HCT116 (cell line): ENCODE results near the gene ELF5. TPM values are rescaled to one million over a fixed set of nuclear protein-coding genes. Genes with fewer than 3 reads are reported as not detected.
A peak's percentile ranks its signal among the peaks of the same experiment; 100 is the strongest.

Source experiments
- ATAC-seq: fragments of 200-7000 bp; cut with Tn5 transposase; 2 replicates; pipeline ENCODE4 v1.9.1; 2020; ENCODE audit warnings: mild to moderate bottlenecking, moderate library complexity
- BruUV-seq: library from RNA; stranded (reverse); fragments of 400-500 nt; replicated peaks from 2 replicates; lab custom pipeline; 2021; lab: Mats Ljungman, UMichigan
- CTCF ChIA-PET: fragments of 300-600 bp; sonication (Branson Sonifier 250); formaldehyde crosslinking; loops from one replicate; lab custom pipeline; 2021; ENCODE audit warnings: antibody characterized with exemption; lab: Charles Lee
- POLR2A ChIA-PET: fragments of 300-600, 350-600 bp; sonication (Branson Sonifier 250); formaldehyde crosslinking; loops from one replicate; lab custom pipeline; 2021; ENCODE audit warnings: antibody characterized with exemption; lab: Charles Lee
- RAD21 ChIA-PET, 2 experiments: fragments of 300-600 bp; sonication (Branson Sonifier 250); formaldehyde crosslinking; loops; one replicate each; lab custom pipeline; 2023; ENCODE audit warnings: low total read pairs in 2 of 2; ENCODE audit not compliant: uncharacterized antibody in 2 of 2, unreplicated experiment in 2 of 2, low non-redundant PET in 1 of 2; lab: Charles Lee
- DNase-seq: peaks from one replicate; pipeline ENCODE4 v3.0.0-alpha.2; 2010; ENCODE audit warnings: low read depth, low spot score
- H2AFZ ChIP-seq: fragments of 200-600 bp; shearing (Covaris generic), sonication (generic); 2 replicates; pipeline ENCODE4 v1.6.1; 2017; ENCODE audit warnings: low read depth, mixed run types, mixed read lengths, antibody characterized with exemption, low read length; ENCODE audit not compliant: poor library complexity, severe bottlenecking
- H3K27ac ChIP-seq: 2 replicates; pipeline ENCODE4 v1.5.1; 2012; ENCODE audit warnings: low read depth, low read length
- H3K27me3 ChIP-seq: fragments of 200-600 bp; sonication (generic); 2 replicates; pipeline ENCODE4 v1.6.1; 2016; ENCODE audit warnings: mixed run types, low read length, mixed read lengths; ENCODE audit not compliant: insufficient read depth
- H3K36me3 ChIP-seq, 2 experiments: fragments of 200-500 bp in 1 of 2; fragments of 200-600 bp in 1 of 2; sonication (Bioruptor generic) in 1 of 2; sonication (generic) in 1 of 2; 2 replicates each; pipeline versions ENCODE4 v1.5.1 to v1.6.1; 2014 to 2016; ENCODE audit warnings: low read length in 2 of 2, inconsistent platforms in 1 of 2, mixed read lengths in 1 of 2, mixed run types in 1 of 2; ENCODE audit not compliant: insufficient read depth in 2 of 2, control insufficient read depth in 1 of 2
- H3K4me1 ChIP-seq, 2 experiments: fragments of 200-600 bp in 1 of 2; sonication (generic) in 1 of 2; 2 replicates each; pipeline versions ENCODE4 v1.5.1 to v1.6.1; 2012 to 2017; ENCODE audit warnings: low read length in 2 of 2, inconsistent platforms in 1 of 2, mild to moderate bottlenecking in 1 of 2, mixed read lengths in 1 of 2, mixed run types in 1 of 2, moderate library complexity in 1 of 2; ENCODE audit not compliant: insufficient read depth in 2 of 2, control insufficient read depth in 1 of 2
- H3K4me2 ChIP-seq: fragments of 200-600 bp; sonication (generic); 2 replicates; pipeline ENCODE4 v1.6.1; 2017; ENCODE audit warnings: mixed run types, low read length, mixed read lengths
- H3K4me3 ChIP-seq, 2 experiments: fragments of 200-600 bp in 1 of 2; sonication (generic) in 1 of 2; replicated peaks in 1 of 2; 2 replicates each; pipeline ENCODE4 v1.5.1; 2011 to 2016; ENCODE audit warnings: low read length in 2 of 2, control low read depth in 1 of 2, low read depth in 1 of 2, mild to moderate bottlenecking in 1 of 2, mixed read lengths in 1 of 2, mixed run types in 1 of 2
- H3K79me2 ChIP-seq: fragments of 200-600 bp; sonication (generic); 2 replicates; pipeline ENCODE4 v1.6.1; 2017; ENCODE audit warnings: mild to moderate bottlenecking, mixed run types, low read length, moderate library complexity, mixed read lengths; ENCODE audit not compliant: insufficient read depth
- H3K9ac ChIP-seq: fragments of 200-600 bp; sonication (generic); 2 replicates; pipeline ENCODE4 v1.6.1; 2016; ENCODE audit warnings: low read length, mixed read lengths
- H3K9me2 ChIP-seq: fragments of 200-600 bp; sonication (generic), shearing (Covaris generic); 2 replicates; pipeline ENCODE4 v1.6.1; 2017; ENCODE audit warnings: mixed run types, mild to moderate bottlenecking, moderate library complexity; ENCODE audit not compliant: insufficient read depth
- H3K9me3 ChIP-seq, 2 experiments: fragments of 200-500 bp in 1 of 2; fragments of 200-600 bp in 1 of 2; sonication (Bioruptor generic) in 1 of 2; sonication (generic) in 1 of 2; 2 replicates each; pipeline ENCODE4 v1.6.1; 2014 to 2017; ENCODE audit warnings: low read length in 2 of 2, mixed read lengths in 2 of 2, inconsistent platforms in 1 of 2, low read depth in 1 of 2, mild to moderate bottlenecking in 1 of 2, mixed run types in 1 of 2, moderate library complexity in 1 of 2; ENCODE audit not compliant: control insufficient read depth in 1 of 2, insufficient read depth in 1 of 2
- H4K20me1 ChIP-seq: fragments of 200-600 bp; sonication (generic), shearing (Covaris generic); 2 replicates; pipeline ENCODE4 v1.6.1; 2017; ENCODE audit warnings: mixed run types, mild to moderate bottlenecking, moderate library complexity; ENCODE audit not compliant: insufficient read depth
- EGR1 ChIP-seq: IDR thresholded peaks from 2 replicates; pipeline ENCODE4 v1.6.1; 2012; ENCODE audit warnings: low read depth
- ELF1 ChIP-seq: IDR thresholded peaks from 2 replicates; pipeline ENCODE4 v1.6.1; 2012; ENCODE audit warnings: low read depth, borderline replicate concordance
- FOSL1 ChIP-seq: IDR thresholded peaks from 2 replicates; pipeline ENCODE4 v1.6.1; 2012; ENCODE audit warnings: low read depth
- MAX ChIP-seq: IDR thresholded peaks from 2 replicates; pipeline ENCODE4 v1.6.1; 2012
- POLR2A ChIP-seq: IDR thresholded peaks from 2 replicates; pipeline ENCODE4 v1.7.0; 2011; ENCODE audit warnings: borderline replicate concordance; ENCODE audit not compliant: insufficient read depth, insufficient read length; ENCODE audit errors: extremely low read depth
- POLR2AphosphoS5 ChIP-seq: IDR thresholded peaks from 2 replicates; pipeline ENCODE4 v1.6.1; 2011; ENCODE audit warnings: mild to moderate bottlenecking, low read depth, low read length, moderate library complexity
- SIN3A ChIP-seq: IDR thresholded peaks from 2 replicates; pipeline ENCODE4 v1.6.1; 2012; ENCODE audit warnings: low read depth
- SP1 ChIP-seq: IDR thresholded peaks from 2 replicates; pipeline ENCODE4 v1.6.1; 2012; ENCODE audit warnings: low read depth
- ZFX ChIP-seq: fragments of 450-650 bp; IDR thresholded peaks from 2 replicates; pipeline ENCODE4 v1.6.1; 2017
- intact Hi-C: fragments of 100-400 bp; cut with micrococcal nuclease; formaldehyde crosslinking; loops from 2 replicates; pipeline ENCODE4 v1.10.0; 2022
- total RNA-seq: library from RNA; stranded (reverse); gene quantifications from one replicate; pipeline ENCODE4 v1.2.1, GENCODE V29; 2021; ENCODE audit not compliant: unreplicated experiment
- TF ChIP-seq, protein P1 (sequence below), 3 experiments: fragments of 200-600 bp in 1 of 3; sonication (generic) in 1 of 3; IDR thresholded peaks in 2 of 3; conservative IDR thresholded peaks in 1 of 3; 2 replicates each; pipeline ENCODE4 v1.5.1; 2012 to 2017; ENCODE audit warnings: low read depth in 2 of 3, low read length in 2 of 3, antibody characterized with exemption in 1 of 3, borderline replicate concordance in 1 of 3, control low read depth in 1 of 3, mild to moderate bottlenecking in 1 of 3, mixed read lengths in 1 of 3, mixed run types in 1 of 3, moderate library complexity in 1 of 3; ENCODE audit not compliant: insufficient read depth in 1 of 3

ELF5 gene
- total RNA-seq, 1 experiment from 2014 or later: 0.32 TPM

GRCh38 chr11:34438529-34439507 lies 74.8 kb downstream of the ELF5 start, which contains the start of gene CAT:
Gene CAT (plus strand): TSS chr11:34438934. CDS start chr11:34439014, 80 bp downstream.
- RAD21 ChIA-PET: no interaction called here

More at GRCh38 chr11:34438529-34439507, 74.8 kb downstream of the ELF5 start, which contains the start of gene CAT:
- BruUV-seq: no TSS peak
- peak within 1 kb of the TSS; percentile 83 to 89 for H3K4me3 ChIP-seq
- H3K27ac ChIP-seq: peak within 1 kb of the TSS; percentile 71
- ATAC-seq (peak; percentile 98), DNase-seq (peak; percentile 94)
- intact Hi-C loops: no loop called here
- peaks cover 5% of the 10 kb centered on the region; the same call in 1 of the 2 replicates for H3K79me2 ChIP-seq
- H3K9ac ChIP-seq: peak within 1 kb of the TSS; percentile 78
- no peaks in the 10 kb centered on the region for H4K20me1 ChIP-seq
- 0 out of 4 replicates have a peak, but pooled peaks cover 0 to 10% of the 10 kb centered on the region in 2 experiments for H3K36me3 ChIP-seq
- POLR2A ChIA-PET: interaction anchor here (0.6 to 0.8 kb wide), 3 partner anchors 12 to 20 kb away, joined by 3 read pairs; no protein-coding TSS in a partner anchor
- no peaks in the 10 kb centered on the region for H3K9me2 ChIP-seq
- peak within 1 kb of the TSS; percentile 91 for H3K4me2 ChIP-seq
- peak within 1 kb of the TSS; percentile 91 for H2AFZ ChIP-seq
- CTCF ChIA-PET: interaction anchor here (1.0 to 1.1 kb wide), 2 partner anchors 30 to 73 kb away, joined by 4 read pairs; no protein-coding TSS in a partner anchor
- no peaks in the 10 kb centered on the region for H3K27me3 ChIP-seq
- H3K9me3 ChIP-seq: no peaks in the 10 kb centered on the region
- peaks cover 4 to 21% of the 10 kb centered on the region in 2 experiments; a peak in 3 of 4 replicates for H3K4me1 ChIP-seq
- TF ChIP-seq MAX (peak; percentile 62; the same call in 1 of the 2 replicates), POLR2A (peak; percentile 69), FOSL1 (no peak), SP1 (peak; percentile 92), EGR1 (peak; percentile 94), POLR2AphosphoS5 (peak; percentile 83), ELF1 (no peak), SIN3A (peak; percentile 63; the same call in 1 of the 2 replicates), ZFX (peak; percentile 76)
- TF ChIP-seq, protein P1, sequence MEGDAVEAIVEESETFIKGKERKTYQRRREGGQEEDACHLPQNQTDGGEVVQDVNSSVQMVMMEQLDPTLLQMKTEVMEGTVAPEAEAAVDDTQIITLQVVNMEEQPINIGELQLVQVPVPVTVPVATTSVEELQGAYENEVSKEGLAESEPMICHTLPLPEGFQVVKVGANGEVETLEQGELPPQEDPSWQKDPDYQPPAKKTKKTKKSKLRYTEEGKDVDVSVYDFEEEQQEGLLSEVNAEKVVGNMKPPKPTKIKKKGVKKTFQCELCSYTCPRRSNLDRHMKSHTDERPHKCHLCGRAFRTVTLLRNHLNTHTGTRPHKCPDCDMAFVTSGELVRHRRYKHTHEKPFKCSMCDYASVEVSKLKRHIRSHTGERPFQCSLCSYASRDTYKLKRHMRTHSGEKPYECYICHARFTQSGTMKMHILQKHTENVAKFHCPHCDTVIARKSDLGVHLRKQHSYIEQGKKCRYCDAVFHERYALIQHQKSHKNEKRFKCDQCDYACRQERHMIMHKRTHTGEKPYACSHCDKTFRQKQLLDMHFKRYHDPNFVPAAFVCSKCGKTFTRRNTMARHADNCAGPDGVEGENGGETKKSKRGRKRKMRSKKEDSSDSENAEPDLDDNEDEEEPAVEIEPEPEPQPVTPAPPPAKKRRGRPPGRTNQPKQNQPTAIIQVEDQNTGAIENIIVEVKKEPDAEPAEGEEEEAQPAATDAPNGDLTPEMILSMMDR (IDR thresholded peaks at IDR 0.05 in 2 of 3, conservative IDR thresholded peaks at IDR 0.05 in 1 of 3; ENCODE audit: borderline replicate concordance in 1 of 3, insufficient read depth in 1 of 3, low read depth in 2 of 3, low read length in 2 of 3): no peak
